ENCODE data around the gene PAX6.

DNA sequence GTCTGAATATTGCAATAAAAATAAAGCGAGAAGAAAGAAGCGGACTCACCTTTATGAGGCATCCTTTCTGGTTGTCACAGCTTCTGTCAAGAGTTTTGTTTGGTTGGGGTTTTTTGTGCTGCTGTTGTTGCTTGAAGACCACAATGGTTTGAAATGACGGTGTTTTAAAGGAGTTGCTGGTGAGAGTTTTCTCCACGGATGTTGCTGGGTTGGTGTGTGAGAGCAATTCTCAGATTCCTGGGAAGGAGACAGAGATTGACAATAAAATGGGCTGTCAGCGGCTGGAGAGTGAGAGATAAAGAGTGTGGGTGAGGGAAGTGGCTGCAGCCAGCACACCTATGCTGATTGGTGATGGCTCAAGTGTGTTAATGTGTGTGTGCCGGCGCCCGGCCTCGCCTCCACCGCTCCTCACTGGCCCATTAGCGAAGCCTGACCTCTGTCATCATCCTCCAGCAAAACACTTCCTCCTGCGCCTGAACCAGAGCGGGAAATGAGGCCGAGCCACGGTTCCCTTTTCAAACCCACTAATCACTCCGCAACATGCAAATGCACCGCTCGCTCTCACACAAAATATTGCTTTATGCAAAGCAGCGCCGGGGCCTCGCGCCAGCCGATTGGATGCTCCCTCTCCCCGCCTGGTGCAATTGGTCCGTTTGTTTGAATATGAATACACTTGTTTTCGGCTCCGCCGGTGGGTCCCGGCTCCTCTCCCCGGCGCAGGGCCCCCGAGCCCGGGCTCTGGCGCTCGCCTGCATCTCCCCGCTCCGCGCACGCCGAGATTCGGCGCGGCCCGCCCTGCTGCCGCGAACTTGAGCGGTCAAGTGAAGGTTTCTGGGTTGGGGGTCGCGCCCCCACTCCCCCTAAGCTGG, at the start of gene PAX6:
- TF ChIP-seq POLR2A (IDR thresholded peaks at IDR 0.05) = no peak
- no peak for TF ChIP-seq EP300 (IDR thresholded peaks at IDR 0.05)
